Endothelial cell of umbilical vein (primary cell): ENCODE data around the gene THSD4.

Source experiments
- CTCF ChIP-seq, 2 donors: IDR thresholded peaks; 1 replicate in 1 of 2; 2 replicates in 1 of 2; pipeline ENCODE4 v1.5.1; 2011; ENCODE audit warnings: low read length in 2 of 2, mild to moderate bottlenecking in 2 of 2, moderate library complexity in 2 of 2, control low read depth in 1 of 2, inconsistent platforms in 1 of 2, low read depth in 1 of 2; ENCODE audit not compliant: insufficient read depth in 1 of 2; ENCODE audit errors: extremely low read depth in 1 of 2
- FOS ChIP-seq: IDR thresholded peaks from 2 replicates; pipeline ENCODE4 v1.6.1; 2011; ENCODE audit warnings: mild to moderate bottlenecking, low read length, moderate library complexity, borderline replicate concordance; ENCODE audit not compliant: insufficient read depth
- MAX ChIP-seq: IDR thresholded peaks from 2 replicates; pipeline ENCODE4 v1.6.1; 2011; ENCODE audit not compliant: insufficient read depth, insufficient read length
- POLR2A ChIP-seq: IDR thresholded peaks from 2 replicates; pipeline ENCODE4 v1.6.1; 2012; ENCODE audit warnings: low read depth, mild to moderate bottlenecking, control low read depth, low read length
- POLR2AphosphoS5 ChIP-seq: IDR thresholded peaks from 2 replicates; pipeline ENCODE4 v1.6.1; 2012; ENCODE audit warnings: low read depth, mild to moderate bottlenecking, control low read depth, low read length, moderate library complexity; ENCODE audit not compliant: insufficient read depth

- TF ChIP-seq POLR2A (no peak), POLR2AphosphoS5 (no peak), CTCF (IDR thresholded peaks at IDR 0.05; ENCODE audit: extremely low read depth in 1 of 2, insufficient read depth in 1 of 2, low read depth in 1 of 2, low read length in 2 of 2) (no peak), FOS (no peak), MAX (no peak)
Measured at GRCh38 chr15:71752128-71752527, 636.9 kb downstream of the THSD4 start.
